ENCODE measurements around the gene SLC22A13. TPM values are rescaled to one million over a fixed set of nuclear protein-coding genes. Genes with fewer than 3 reads are reported as not detected.

The SLC22A13 gene
- total and polyA plus RNA-seq, 8 donors = 0.05 to 0.69 (median 0.24) TPM; not detected in 1

GRCh38 chr3:38314112-38314763 lies 48.6 kb downstream of the SLC22A13 start:
- 72 to 74% methylated on average over 4 of the region's 4 CpGs for WGBS, 2 donors
- Histone ChIP-seq H3K36me3 (no peaks in the 10 kb centered on the region), H3K9me3 (no peaks in the 10 kb centered on the region), H3K27me3 (no peaks in the 10 kb centered on the region), H3K4me1 (no peaks in the 10 kb centered on the region), H3K27ac (no peak overlapping the region), H3K4me3 (no peak overlapping the region)
- intact Hi-C loops (cut with DNase I) = no loop called here
- no peak for FAIRE-seq
- ATAC-seq = no peak
- no peak for TF ChIP-seq CTCF (IDR thresholded peaks at IDR 0.05)
- DNase-seq = no peak

GRCh38 chr3:38314764-38315487 lies 49.3 kb downstream of the SLC22A13 start:
- ATAC-seq (no peak), FAIRE-seq (no peak), DNase-seq (no peak)
- no peak for TF ChIP-seq CTCF (IDR thresholded peaks at IDR 0.05)
- intact Hi-C loops (cut with DNase I) = no loop called here
- Histone ChIP-seq H3K27me3 (no peaks in the 10 kb centered on the region), H3K9me3 (no peaks in the 10 kb centered on the region), H3K4me1 (no peaks in the 10 kb centered on the region), H3K36me3 (no peaks in the 10 kb centered on the region), H3K27ac (no peak overlapping the region), H3K4me3 (no peak overlapping the region)
- 64 to 68% methylated on average over 5 of the region's 5 CpGs for WGBS, 2 donors

GRCh38 chr3:38315488-38316230 lies 50.0 kb downstream of the SLC22A13 start:
- Histone ChIP-seq H3K27ac (no peak overlapping the region), H3K9me3 (no peaks in the 10 kb centered on the region), H3K4me3 (no peak overlapping the region), H3K4me1 (no peaks in the 10 kb centered on the region), H3K36me3 (no peaks in the 10 kb centered on the region), H3K27me3 (no peaks in the 10 kb centered on the region)
- DNase-seq = no peak
- 73% methylated on average over 10 of the region's 10 CpGs for WGBS, 2 donors
- TF ChIP-seq CTCF (IDR thresholded peaks at IDR 0.05) = no peak
- intact Hi-C loops (cut with DNase I) = no loop called here
- ATAC-seq = no peak
- FAIRE-seq = no peak

GRCh38 chr3:38316356-38317191 lies 51.0 kb downstream of the SLC22A13 start:
- Histone ChIP-seq H3K4me1 (no peaks in the 10 kb centered on the region), H3K9me3 (no peaks in the 10 kb centered on the region), H3K27ac (no peak overlapping the region), H3K36me3 (no peaks in the 10 kb centered on the region), H3K27me3 (no peaks in the 10 kb centered on the region), H3K4me3 (no peak overlapping the region)
- ATAC-seq (no peak), FAIRE-seq (no peak), DNase-seq (no peak)
- 77 to 79% methylated on average over 22 of the region's 22 CpGs for WGBS, 2 donors
- intact Hi-C loops (cut with DNase I) = no loop called here
- no peak for TF ChIP-seq CTCF (IDR thresholded peaks at IDR 0.05)

Measured in pancreas (tissue), 10 donors.